ENCODE results near the gene CBX5.
"Not testable (repeated sequence)": the region's sequence is repeated elsewhere in the genome, so short reads cannot be mapped to it uniquely, and the experiment has no call there.

DNA sequence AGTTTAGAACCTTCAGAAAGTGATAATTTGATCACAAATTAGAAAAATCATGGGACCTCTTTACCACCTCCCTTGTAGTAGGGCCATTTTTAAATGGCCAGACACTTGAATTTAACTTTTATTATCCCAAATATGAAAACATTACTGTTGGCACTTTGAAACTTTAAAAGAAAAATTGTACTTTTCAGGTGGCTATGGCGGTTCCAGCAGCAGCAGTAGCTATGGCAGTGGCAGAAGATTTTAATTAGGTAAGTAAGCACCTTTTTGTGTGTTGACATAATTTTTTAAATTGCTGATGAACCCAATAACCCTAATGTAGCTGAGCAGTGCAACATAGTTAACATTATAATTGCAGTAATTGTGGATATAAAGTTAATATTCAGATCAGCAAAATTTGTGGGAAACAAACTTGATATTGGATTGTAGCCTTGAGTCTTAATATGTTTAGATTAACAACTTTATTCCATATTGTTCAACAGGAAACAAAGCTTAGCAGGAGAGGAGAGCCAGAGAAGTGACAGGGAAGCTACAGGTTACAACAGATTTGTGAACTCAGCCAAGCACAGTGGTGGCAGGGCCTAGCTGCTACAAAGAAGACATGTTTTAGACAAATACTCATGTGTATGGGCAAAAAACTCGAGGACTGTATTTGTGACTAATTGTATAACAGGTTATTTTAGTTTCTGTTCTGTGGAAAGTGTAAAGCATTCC, 4.3 kb upstream of the CBX5 start:
- 0 out of 2 replicates have a peak, but pooled peaks have one; percentile 2 for TF ChIP-seq POLR2AphosphoS5 (IDR thresholded peaks at IDR 0.05; ENCODE audit: low read depth, low read length)
- TF ChIP-seq, protein P1, sequence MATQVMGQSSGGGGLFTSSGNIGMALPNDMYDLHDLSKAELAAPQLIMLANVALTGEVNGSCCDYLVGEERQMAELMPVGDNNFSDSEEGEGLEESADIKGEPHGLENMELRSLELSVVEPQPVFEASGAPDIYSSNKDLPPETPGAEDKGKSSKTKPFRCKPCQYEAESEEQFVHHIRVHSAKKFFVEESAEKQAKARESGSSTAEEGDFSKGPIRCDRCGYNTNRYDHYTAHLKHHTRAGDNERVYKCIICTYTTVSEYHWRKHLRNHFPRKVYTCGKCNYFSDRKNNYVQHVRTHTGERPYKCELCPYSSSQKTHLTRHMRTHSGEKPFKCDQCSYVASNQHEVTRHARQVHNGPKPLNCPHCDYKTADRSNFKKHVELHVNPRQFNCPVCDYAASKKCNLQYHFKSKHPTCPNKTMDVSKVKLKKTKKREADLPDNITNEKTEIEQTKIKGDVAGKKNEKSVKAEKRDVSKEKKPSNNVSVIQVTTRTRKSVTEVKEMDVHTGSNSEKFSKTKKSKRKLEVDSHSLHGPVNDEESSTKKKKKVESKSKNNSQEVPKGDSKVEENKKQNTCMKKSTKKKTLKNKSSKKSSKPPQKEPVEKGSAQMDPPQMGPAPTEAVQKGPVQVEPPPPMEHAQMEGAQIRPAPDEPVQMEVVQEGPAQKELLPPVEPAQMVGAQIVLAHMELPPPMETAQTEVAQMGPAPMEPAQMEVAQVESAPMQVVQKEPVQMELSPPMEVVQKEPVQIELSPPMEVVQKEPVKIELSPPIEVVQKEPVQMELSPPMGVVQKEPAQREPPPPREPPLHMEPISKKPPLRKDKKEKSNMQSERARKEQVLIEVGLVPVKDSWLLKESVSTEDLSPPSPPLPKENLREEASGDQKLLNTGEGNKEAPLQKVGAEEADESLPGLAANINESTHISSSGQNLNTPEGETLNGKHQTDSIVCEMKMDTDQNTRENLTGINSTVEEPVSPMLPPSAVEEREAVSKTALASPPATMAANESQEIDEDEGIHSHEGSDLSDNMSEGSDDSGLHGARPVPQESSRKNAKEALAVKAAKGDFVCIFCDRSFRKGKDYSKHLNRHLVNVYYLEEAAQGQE (IDR thresholded peaks at IDR 0.05; ENCODE audit: insufficient read depth in 1 of 2, low read depth in 2 of 2, low read length in 2 of 2): not testable (repeated sequence)
- TF ChIP-seq FOXP2 (optimal IDR thresholded peaks at IDR 0.05; ENCODE audit: borderline replicate concordance, extremely low read depth, extremely low read length, insufficient read depth): not testable (repeated sequence)
